Astrocyte (in vitro differentiated cells and primary cell): ENCODE measurements around the gene ENTREP1.

Experiments used
- CTCF ChIP-seq: IDR thresholded peaks from 2 replicates; pipeline ENCODE4 v1.5.1; 2011; ENCODE audit warnings: low read depth, mild to moderate bottlenecking, inconsistent platforms, low read length, moderate library complexity; ENCODE audit not compliant: insufficient read depth
- EZH2 ChIP-seq: IDR thresholded peaks from 2 replicates; pipeline ENCODE4 v1.6.1; 2012; ENCODE audit warnings: mild to moderate bottlenecking, low read length, inconsistent platforms; ENCODE audit not compliant: insufficient read depth

GRCh38 chr9:69357821-69358220 is 32.8 kb downstream of the ENTREP1 start:
- TF ChIP-seq CTCF (no peak), EZH2 (no peak)
